ENCODE results near the gene ALDH1A1.

GRCh38 chr9:72891043-72891442 lies 61.8 kb downstream of the ALDH1A1 start:
- TF ChIP-seq CTCF (IDR thresholded peaks at IDR 0.05) (no peak), POLR2A (IDR thresholded peaks at IDR 0.05) (no peak)

All from Peyer's patch (tissue), 4 donors.